GM10248 (cell line): ENCODE results near the gene MMP15.
A peak's percentile ranks its signal among the peaks of the same experiment; 100 is the strongest.

Experiments used
- CTCF ChIA-PET: fragments of 300-600 bp; sonication (Branson Sonifier 250); formaldehyde crosslinking; extraction: SDS; loops from one replicate; lab custom pipeline; 2021; ENCODE audit warnings: antibody characterized with exemption; lab: Yijun Ruan, JAX
- POLR2A ChIA-PET: fragments of 350-650 bp; sonication (Branson Sonifier 250); formaldehyde crosslinking; extraction: SDS; loops from one replicate; lab custom pipeline; 2020; ENCODE audit warnings: antibody characterized with exemption; lab: Yijun Ruan, JAX
- DNase-seq: peaks from one replicate; pipeline ENCODE4 v3.0.0; 2012; ENCODE audit errors: extremely low spot score
- TF ChIP-seq, protein P1 (sequence below): IDR thresholded peaks from 2 replicates; pipeline ENCODE4 v1.5.1; 2012; ENCODE audit warnings: mild to moderate bottlenecking, low read depth; ENCODE audit errors: extremely low read depth, missing control alignments, control extremely low read depth

The MMP15 gene

DNA sequence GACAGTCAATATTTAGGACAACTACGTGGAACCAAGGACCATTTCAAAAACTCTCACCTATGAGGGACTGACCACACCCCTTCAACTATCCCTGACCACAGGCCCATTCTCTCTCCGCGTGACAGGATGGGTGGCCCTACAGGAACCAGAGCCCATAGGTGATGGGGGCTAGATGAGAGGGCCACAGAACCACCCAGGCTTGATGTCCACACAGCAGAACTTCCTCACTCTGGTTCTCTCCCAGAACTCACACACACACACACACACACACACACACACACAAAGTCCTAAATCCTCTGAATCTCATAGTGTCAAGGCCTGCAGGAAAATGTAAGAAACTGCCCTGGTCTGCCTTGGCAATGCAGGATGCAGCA lies 26.6 kb upstream of the MMP15 start:
- no peak for DNase-seq
- CTCF ChIA-PET: interaction anchor here (1.5 to 3.6 kb wide), 5 partner anchors 9 to 242 kb away, joined by 4 to 18 read pairs (median 9); no protein-coding TSS in a partner anchor
- POLR2A ChIA-PET: no interaction called here
- TF ChIP-seq, protein P1, sequence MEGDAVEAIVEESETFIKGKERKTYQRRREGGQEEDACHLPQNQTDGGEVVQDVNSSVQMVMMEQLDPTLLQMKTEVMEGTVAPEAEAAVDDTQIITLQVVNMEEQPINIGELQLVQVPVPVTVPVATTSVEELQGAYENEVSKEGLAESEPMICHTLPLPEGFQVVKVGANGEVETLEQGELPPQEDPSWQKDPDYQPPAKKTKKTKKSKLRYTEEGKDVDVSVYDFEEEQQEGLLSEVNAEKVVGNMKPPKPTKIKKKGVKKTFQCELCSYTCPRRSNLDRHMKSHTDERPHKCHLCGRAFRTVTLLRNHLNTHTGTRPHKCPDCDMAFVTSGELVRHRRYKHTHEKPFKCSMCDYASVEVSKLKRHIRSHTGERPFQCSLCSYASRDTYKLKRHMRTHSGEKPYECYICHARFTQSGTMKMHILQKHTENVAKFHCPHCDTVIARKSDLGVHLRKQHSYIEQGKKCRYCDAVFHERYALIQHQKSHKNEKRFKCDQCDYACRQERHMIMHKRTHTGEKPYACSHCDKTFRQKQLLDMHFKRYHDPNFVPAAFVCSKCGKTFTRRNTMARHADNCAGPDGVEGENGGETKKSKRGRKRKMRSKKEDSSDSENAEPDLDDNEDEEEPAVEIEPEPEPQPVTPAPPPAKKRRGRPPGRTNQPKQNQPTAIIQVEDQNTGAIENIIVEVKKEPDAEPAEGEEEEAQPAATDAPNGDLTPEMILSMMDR: no peak

DNA sequence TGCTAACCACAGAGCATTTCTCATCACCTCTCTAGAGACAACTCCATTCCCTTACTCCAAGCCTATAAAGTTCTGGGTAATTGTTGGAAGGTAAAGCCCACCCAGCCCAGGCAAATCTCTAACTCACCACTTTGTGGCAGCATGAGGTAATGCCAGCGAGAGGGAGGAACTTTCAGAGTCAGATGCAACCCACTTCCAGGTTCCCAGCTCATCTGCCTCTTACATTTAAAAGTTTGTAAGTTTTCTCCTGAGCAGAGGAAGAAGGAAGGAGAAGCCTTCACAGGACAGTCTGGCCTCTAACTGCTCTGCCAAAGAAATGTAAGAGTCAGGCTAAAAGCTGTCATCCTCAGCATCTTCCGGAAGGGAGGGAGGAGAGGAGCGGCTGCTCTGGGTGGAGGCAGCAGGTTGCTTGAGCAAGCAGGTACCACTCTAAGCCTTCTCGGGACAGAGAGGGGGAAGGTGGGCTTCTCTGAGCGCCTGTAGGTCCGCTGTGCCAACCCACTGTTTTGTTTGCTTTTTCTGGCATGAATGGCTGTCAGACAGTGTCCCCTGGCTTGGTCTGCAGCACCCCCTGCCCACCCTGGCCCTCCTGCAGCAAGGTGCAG lies 26.1 kb upstream of the MMP15 start:
- ChIA-PET POLR2A (no interaction called here), CTCF (interaction anchor here (0.7 to 3.6 kb wide), 10 partner anchors 10 to 390 kb away, joined by 3 to 18 read pairs (median 3); partner anchors contain the start of gene KATNB1)
- TF ChIP-seq, protein P1: no peak
- DNase-seq: no peak

GRCh38 chr16:57999971-58000705 lies 25.4 kb upstream of the MMP15 start, which contains the start of gene ZNF319:
Gene ZNF319, minus strand, starts transcription at chr16:58000672. Its CDS starts 2,407 bp downstream, at chr16:57998265.
- TF ChIP-seq, protein P1: no peak
- ChIA-PET CTCF (interaction anchor here (0.7 to 3.6 kb wide), 14 partner anchors 10 to 391 kb away, joined by 3 to 18 read pairs (median 3); partner anchors contain the start of gene KATNB1), POLR2A (interaction anchor here (1.3 kb wide), 1 partner anchor 129 kb away, joined by 3 read pairs; the partner anchor contains the start of gene CFAP20)
- DNase-seq: peak; percentile 60

- DNase-seq: peak; percentile 98
- POLR2A ChIA-PET: interaction anchor here (1.3 kb wide), 1 partner anchor 128 kb away, joined by 3 read pairs; the partner anchor contains the start of gene CFAP20
- TF ChIP-seq, protein P1: peak; percentile 86
- CTCF ChIA-PET: interaction anchor here (1.0 to 3.6 kb wide), 15 partner anchors 10 to 351 kb away, joined by 3 to 18 read pairs (median 3); no protein-coding TSS in a partner anchor
Observed at GRCh38 chr16:58000706-58001676, 24.6 kb upstream of the MMP15 start, which contains the start of gene USB1. Gene USB1, plus strand, starts transcription at chr16:58001407. Its CDS starts 77 bp downstream, at chr16:58001484.

DNA sequence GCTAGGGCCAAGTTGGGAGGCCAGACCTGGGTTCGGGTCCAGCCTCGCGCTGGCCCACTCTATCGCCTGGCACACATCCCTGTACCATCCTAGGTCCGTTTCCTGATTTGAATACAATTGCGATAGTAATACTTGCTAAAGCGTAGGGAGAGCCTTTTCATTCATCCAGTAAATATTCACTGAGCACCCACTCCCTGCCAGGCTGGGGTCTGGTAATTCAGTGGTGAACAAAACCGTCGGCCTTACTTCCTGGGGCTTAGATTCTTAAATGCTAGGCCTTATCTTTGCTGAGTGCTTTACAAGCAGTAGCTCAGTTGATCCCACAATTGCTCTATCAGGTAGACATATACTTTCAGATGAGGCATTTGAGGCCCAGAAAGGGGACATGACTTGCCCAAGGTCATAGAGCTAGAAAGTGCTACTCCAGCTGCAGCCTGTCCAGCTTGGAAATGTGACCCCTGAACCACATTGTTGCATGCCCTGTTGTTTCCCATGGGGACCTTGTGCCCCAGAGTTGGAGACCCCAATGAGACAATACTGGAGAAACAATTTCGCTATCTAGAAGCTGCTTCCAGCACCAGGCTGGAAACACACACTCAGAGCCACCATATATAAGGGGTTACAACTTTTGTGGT lies 23.7 kb upstream of the MMP15 start:
- ChIA-PET POLR2A (interaction anchor here (0.6 kb wide), 1 partner anchor 701 kb away, joined by 3 read pairs; no protein-coding TSS in a partner anchor), CTCF (interaction anchor here (1.0 to 3.6 kb wide), 9 partner anchors 9 to 245 kb away, joined by 3 to 18 read pairs (median 3); no protein-coding TSS in a partner anchor)
- DNase-seq: no peak
- TF ChIP-seq, protein P1: no peak
